OCI-LY3 (cell line): Measurements from ENCODE around the gene GPC3.
A peak's percentile ranks its signal among the peaks of the same experiment; 100 is the strongest.

ENCODE experiments used
- CTCF ChIP-seq: fragments of 200-600, 300-600 bp; sonication (generic); IDR thresholded peaks from 2 replicates; pipeline ENCODE4 v1.5.1; 2014; ENCODE audit warnings: antibody characterized with exemption, low read length, low read depth
- EZH2phosphoT487 ChIP-seq: fragments of 200-600 bp; shearing (Covaris generic); IDR thresholded peaks from 2 replicates; pipeline ENCODE4 v1.6.1; 2018; ENCODE audit warnings: antibody characterized with exemption, mixed run types, low read depth

GRCh38 chrX:133776072-133776471 lies 209.3 kb downstream of the GPC3 start:
- TF ChIP-seq CTCF (peak; percentile 59), EZH2phosphoT487 (no peak)
